SU-DHL-6 (cell line): ENCODE measurements around the gene CYP26C1.

Experiments used
- H2AFZ ChIP-seq: fragments of 200-600 bp; sonication (generic); 2 replicates; pipeline ENCODE4 v1.6.1; 2014; ENCODE audit warnings: low read depth, mild to moderate bottlenecking, moderate library complexity, mixed read lengths, antibody characterized with exemption, low read length; ENCODE audit not compliant: severe bottlenecking
- H3F3A ChIP-seq: fragments of 200-600 bp; shearing (Covaris generic); 2 replicates; pipeline ENCODE4 v1.6.0; 2016; ENCODE audit warnings: antibody characterized with exemption, mild to moderate bottlenecking; ENCODE audit not compliant: insufficient read depth
- H3K27ac ChIP-seq: fragments of 200-600 bp; sonication (generic); 2 replicates; pipeline ENCODE4 v1.5.1; 2016; ENCODE audit warnings: low read depth, mild to moderate bottlenecking, low read length, moderate library complexity, mixed read lengths
- H3K27me3 ChIP-seq: fragments of 200-600 bp; sonication (generic), shearing (Covaris generic); 2 replicates; pipeline ENCODE4 v1.6.0; 2014; ENCODE audit warnings: mild to moderate bottlenecking, low read length
- H3K36me3 ChIP-seq: fragments of 200-600 bp; sonication (generic); 2 replicates; pipeline ENCODE4 v1.6.1; 2014; ENCODE audit warnings: mild to moderate bottlenecking, low read length, mixed read lengths
- H3K4me2 ChIP-seq: fragments of 300-600, 200-600 bp; shearing (Covaris generic), sonication (generic); 2 replicates; pipeline ENCODE4 v1.6.0; 2014; ENCODE audit warnings: low read length, low read depth, mild to moderate bottlenecking; ENCODE audit not compliant: poor library complexity, severe bottlenecking
- H3K4me3 ChIP-seq: fragments of 200-600 bp; sonication (generic); 2 replicates; pipeline ENCODE4 v1.5.1; 2014; ENCODE audit warnings: antibody characterized with exemption, low read length, mild to moderate bottlenecking, mixed read lengths; ENCODE audit not compliant: insufficient read depth, poor library complexity, severe bottlenecking
- H3K79me2 ChIP-seq: fragments of 200-600 bp; sonication (generic); 2 replicates; pipeline ENCODE4 v1.6.1; 2014; ENCODE audit warnings: mild to moderate bottlenecking, low read length, moderate library complexity; ENCODE audit not compliant: insufficient read depth
- H3K9ac ChIP-seq: fragments of 200-600 bp; sonication (generic); 2 replicates; pipeline ENCODE4 v1.7.0; 2014; ENCODE audit warnings: mild to moderate bottlenecking, low read length
- H3K9me2 ChIP-seq: fragments of 200-600 bp; sonication (generic); replicated peaks from 2 replicates; pipeline ENCODE4 v1.6.1; 2014; ENCODE audit warnings: low read length; ENCODE audit not compliant: insufficient read depth
- H3K9me3 ChIP-seq: fragments of 200-600 bp; sonication (generic); 2 replicates; pipeline ENCODE4 v1.6.1; 2014; ENCODE audit warnings: low read length, mixed read lengths; ENCODE audit not compliant: insufficient read depth
- H4K20me1 ChIP-seq: fragments of 200-600 bp; sonication (generic); 2 replicates; pipeline ENCODE4 v1.6.1; 2014; ENCODE audit warnings: low read depth, mild to moderate bottlenecking, antibody characterized with exemption, low read length, moderate library complexity, mixed read lengths
- EZH2phosphoT487 ChIP-seq: fragments of 200-600 bp; sonication (generic), shearing (Covaris generic); conservative IDR thresholded peaks from 2 replicates; pipeline ENCODE4 v1.6.1; 2018; ENCODE audit warnings: mild to moderate bottlenecking, antibody characterized with exemption, low read length, moderate library complexity, mixed read lengths
- TF ChIP-seq, protein P1 (sequence below): fragments of 200-600 bp; sonication (generic); IDR thresholded peaks from one replicate; pipeline ENCODE4 v1.5.1; 2017; ENCODE audit warnings: antibody characterized with exemption, mild to moderate bottlenecking, low read length, moderate library complexity; ENCODE audit not compliant: insufficient read depth, poor library complexity, severe bottlenecking

CYP26C1 gene

DNA sequence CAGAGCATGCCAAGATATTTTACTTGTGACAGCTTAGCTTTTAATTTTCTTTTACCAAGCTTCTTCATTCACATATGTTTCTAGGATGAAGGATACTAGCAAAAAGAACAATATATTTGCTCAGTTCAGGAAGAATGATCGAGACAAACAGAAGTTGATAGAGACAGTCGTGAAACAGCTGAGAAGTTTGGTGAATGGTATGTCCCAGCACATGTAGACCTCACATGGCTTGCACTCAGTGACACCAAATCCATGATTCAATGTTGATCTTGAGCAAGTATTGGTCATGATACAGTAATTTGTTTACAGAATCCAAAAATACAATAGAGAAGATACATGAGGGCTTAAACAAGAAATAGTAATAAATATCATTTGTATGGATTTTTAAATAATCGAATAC lies 2.5 kb upstream of the CYP26C1 start:
- no peak overlapping the region for H3K9ac ChIP-seq
- H2AFZ ChIP-seq: no peak overlapping the region
- H3K4me2 ChIP-seq: no peak overlapping the region
- H3K36me3 ChIP-seq: 0 out of 2 replicates have a peak, but pooled peaks cover 2% of the 10 kb centered on the region
- H3K9me3 ChIP-seq: no peaks in the 10 kb centered on the region
- H3K27ac ChIP-seq: no peak overlapping the region
- H4K20me1 ChIP-seq: no peaks in the 10 kb centered on the region
- H3K4me3 ChIP-seq: no peak overlapping the region
- H3K79me2 ChIP-seq: no peaks in the 10 kb centered on the region
- no peaks in the 10 kb centered on the region for H3K27me3 ChIP-seq
- H3F3A ChIP-seq: no peaks in the 10 kb centered on the region
- no peaks in the 10 kb centered on the region for H3K9me2 ChIP-seq
- no peak for TF ChIP-seq EZH2phosphoT487
- TF ChIP-seq, protein P1, sequence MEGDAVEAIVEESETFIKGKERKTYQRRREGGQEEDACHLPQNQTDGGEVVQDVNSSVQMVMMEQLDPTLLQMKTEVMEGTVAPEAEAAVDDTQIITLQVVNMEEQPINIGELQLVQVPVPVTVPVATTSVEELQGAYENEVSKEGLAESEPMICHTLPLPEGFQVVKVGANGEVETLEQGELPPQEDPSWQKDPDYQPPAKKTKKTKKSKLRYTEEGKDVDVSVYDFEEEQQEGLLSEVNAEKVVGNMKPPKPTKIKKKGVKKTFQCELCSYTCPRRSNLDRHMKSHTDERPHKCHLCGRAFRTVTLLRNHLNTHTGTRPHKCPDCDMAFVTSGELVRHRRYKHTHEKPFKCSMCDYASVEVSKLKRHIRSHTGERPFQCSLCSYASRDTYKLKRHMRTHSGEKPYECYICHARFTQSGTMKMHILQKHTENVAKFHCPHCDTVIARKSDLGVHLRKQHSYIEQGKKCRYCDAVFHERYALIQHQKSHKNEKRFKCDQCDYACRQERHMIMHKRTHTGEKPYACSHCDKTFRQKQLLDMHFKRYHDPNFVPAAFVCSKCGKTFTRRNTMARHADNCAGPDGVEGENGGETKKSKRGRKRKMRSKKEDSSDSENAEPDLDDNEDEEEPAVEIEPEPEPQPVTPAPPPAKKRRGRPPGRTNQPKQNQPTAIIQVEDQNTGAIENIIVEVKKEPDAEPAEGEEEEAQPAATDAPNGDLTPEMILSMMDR: no peak

DNA sequence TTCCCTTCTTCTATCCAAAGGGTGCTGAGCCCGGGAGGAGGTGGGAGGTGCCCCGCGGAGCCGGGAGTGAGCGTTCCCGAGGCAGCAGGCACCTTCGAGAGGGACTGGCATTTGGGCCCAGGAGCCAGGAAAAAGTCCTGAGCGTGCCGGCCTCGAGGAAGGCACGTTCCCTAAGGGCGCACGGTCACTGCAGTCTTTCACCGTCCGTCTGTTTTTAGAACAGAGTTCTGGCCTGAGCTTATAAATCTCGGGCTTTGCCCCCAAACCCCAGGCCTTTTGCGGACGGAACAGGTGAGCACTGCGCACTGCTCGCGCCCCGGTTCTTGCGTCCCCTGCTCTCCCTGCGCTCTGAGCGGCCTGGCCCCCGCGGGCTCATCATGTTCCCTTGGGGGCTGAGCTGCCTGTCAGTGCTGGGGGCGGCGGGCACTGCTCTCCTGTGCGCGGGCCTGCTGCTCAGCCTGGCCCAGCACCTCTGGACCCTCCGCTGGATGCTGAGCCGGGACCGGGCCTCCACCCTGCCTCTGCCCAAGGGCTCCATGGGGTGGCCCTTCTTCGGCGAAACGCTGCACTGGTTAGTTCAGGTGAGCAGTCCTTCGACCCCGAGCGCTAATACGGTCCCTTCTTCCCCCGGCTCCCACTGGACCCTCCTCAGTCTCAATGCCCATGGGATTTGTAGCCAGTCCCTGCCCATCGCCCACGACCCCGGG lies 442 bp downstream of the CYP26C1 start:
- TF ChIP-seq EZH2phosphoT487: no peak
- TF ChIP-seq, protein P1: no peak
- Histone ChIP-seq H3K36me3 (0 out of 2 replicates have a peak, but pooled peaks cover 2% of the 10 kb centered on the region), H3K4me3 (no peak overlapping the region), H3K27me3 (no peaks in the 10 kb centered on the region), H2AFZ (no peak overlapping the region), H3K9me3 (no peaks in the 10 kb centered on the region), H3F3A (no peaks in the 10 kb centered on the region), H3K27ac (no peak overlapping the region), H3K9ac (no peak overlapping the region), H3K9me2 (no peaks in the 10 kb centered on the region), H3K4me2 (no peak overlapping the region), H3K79me2 (no peaks in the 10 kb centered on the region), H4K20me1 (no peaks in the 10 kb centered on the region)

DNA sequence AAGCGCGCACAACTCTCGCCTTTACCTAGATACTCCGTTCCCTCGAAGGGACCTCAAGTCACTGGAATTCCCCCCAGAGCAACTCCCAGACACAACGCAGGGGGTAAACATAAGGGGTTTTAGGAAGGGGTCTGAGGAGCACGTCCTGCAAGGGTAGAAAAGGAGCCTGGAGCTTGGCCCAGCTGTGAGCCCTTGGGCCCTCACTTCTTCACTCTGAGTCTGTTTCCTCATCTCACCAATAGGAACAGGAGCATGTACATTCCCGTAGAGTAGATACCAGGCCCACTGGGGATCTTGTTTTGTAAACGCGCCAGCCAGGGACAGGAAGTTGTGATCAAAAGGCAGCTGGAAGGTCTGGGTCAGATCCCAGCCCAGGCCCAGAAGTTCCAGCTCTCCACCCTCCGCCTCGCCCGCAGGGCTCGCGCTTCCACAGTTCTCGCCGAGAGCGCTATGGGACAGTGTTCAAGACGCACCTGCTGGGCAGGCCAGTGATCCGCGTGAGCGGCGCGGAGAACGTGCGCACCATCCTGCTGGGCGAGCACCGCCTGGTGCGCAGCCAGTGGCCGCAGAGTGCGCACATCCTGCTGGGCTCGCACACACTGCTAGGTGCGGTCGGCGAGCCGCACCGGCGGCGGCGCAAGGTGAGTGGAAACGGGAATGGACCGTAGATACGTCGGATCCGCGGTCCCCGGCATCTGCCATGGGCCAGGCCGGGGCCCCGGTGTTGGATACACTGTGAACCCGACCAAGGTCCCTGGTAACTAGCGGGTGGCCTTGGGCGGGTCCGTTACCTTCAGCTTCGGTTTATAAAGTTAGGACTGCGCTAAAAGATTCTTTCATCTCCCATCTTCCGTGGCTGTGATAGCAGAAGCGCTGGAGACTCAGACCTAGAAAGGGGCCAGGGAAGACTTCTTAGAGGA lies 1.3 kb downstream of the CYP26C1 start:
- Histone ChIP-seq H2AFZ (no peak overlapping the region), H4K20me1 (no peaks in the 10 kb centered on the region), H3F3A (no peaks in the 10 kb centered on the region), H3K9me3 (no peaks in the 10 kb centered on the region), H3K9ac (no peak overlapping the region), H3K27ac (no peak overlapping the region), H3K9me2 (no peaks in the 10 kb centered on the region), H3K4me2 (no peak overlapping the region), H3K79me2 (no peaks in the 10 kb centered on the region), H3K4me3 (no peak overlapping the region), H3K36me3 (0 out of 2 replicates have a peak, but pooled peaks cover 2% of the 10 kb centered on the region), H3K27me3 (no peaks in the 10 kb centered on the region)
- TF ChIP-seq, protein P1: no peak
- TF ChIP-seq EZH2phosphoT487: no peak
